GM13977 (cell line): ENCODE data around the gene SLC25A15.

Source experiments
- DNase-seq: peaks from one replicate; pipeline ENCODE4 v3.0.0; 2012; ENCODE audit warnings: low spot score
- in situ Hi-C: fragments of 300-500 bp; cut with MboI; formaldehyde crosslinking; loops from one replicate; pipeline ENCODE4 v1.12.0; 2022; ENCODE audit warnings: low sequenced_read_pairs, low pct_unique_long_range_greater_than_20kb, mixed read lengths, inconsistent platforms; ENCODE audit not compliant: unreplicated experiment
- TF ChIP-seq, protein P1 (sequence below): IDR thresholded peaks from 2 replicates; pipeline ENCODE4 v1.5.1; 2012; ENCODE audit warnings: mild to moderate bottlenecking, control low read depth; ENCODE audit not compliant: insufficient read depth; ENCODE audit errors: extremely low read depth, missing control alignments

SLC25A15 gene

DNA sequence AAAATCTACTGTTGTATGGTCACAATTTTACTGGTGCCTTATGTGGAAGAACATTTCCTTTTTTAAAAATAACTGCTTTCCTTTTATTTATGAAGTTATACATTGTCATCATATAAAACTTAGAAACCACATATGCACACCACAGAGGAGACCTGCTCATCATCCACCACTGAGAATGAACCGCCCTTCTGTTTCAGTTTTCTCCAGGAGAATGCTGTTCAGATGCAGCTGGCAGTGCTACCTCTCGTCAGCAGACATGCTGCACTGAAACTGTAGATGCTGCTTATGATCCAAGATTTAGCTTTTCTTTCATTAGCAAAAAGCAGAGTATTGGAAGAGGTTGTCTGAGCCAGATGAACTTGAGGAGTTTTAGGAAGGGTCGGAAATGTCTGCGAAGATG lies 10.1 kb downstream of the SLC25A15 start:
- in situ Hi-C loops, result no loop called here
- no peak for DNase-seq
- TF ChIP-seq, protein P1, sequence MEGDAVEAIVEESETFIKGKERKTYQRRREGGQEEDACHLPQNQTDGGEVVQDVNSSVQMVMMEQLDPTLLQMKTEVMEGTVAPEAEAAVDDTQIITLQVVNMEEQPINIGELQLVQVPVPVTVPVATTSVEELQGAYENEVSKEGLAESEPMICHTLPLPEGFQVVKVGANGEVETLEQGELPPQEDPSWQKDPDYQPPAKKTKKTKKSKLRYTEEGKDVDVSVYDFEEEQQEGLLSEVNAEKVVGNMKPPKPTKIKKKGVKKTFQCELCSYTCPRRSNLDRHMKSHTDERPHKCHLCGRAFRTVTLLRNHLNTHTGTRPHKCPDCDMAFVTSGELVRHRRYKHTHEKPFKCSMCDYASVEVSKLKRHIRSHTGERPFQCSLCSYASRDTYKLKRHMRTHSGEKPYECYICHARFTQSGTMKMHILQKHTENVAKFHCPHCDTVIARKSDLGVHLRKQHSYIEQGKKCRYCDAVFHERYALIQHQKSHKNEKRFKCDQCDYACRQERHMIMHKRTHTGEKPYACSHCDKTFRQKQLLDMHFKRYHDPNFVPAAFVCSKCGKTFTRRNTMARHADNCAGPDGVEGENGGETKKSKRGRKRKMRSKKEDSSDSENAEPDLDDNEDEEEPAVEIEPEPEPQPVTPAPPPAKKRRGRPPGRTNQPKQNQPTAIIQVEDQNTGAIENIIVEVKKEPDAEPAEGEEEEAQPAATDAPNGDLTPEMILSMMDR, result no peak

DNA sequence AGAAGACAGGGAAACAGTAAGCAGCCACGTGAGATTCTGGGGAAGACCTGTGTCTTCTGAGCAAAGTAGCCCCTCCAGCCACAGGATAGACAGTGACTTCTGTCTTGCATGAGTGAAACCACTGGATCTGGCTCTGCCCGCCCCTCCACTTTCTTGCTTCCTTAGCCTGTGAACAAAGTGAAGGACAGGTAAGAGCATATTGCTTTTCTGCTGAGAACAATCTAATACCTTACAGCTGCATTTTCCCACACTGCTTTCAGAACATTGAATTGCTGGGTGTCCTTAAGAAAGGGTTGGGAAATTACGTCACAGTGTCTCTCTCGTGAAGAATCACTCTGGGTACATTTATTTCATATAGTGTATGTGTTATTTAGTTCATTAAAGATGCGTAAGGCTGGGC lies 11.1 kb downstream of the SLC25A15 start:
- in situ Hi-C loops, result no loop called here
- DNase-seq, result no peak
- TF ChIP-seq, protein P1, result no peak

DNA sequence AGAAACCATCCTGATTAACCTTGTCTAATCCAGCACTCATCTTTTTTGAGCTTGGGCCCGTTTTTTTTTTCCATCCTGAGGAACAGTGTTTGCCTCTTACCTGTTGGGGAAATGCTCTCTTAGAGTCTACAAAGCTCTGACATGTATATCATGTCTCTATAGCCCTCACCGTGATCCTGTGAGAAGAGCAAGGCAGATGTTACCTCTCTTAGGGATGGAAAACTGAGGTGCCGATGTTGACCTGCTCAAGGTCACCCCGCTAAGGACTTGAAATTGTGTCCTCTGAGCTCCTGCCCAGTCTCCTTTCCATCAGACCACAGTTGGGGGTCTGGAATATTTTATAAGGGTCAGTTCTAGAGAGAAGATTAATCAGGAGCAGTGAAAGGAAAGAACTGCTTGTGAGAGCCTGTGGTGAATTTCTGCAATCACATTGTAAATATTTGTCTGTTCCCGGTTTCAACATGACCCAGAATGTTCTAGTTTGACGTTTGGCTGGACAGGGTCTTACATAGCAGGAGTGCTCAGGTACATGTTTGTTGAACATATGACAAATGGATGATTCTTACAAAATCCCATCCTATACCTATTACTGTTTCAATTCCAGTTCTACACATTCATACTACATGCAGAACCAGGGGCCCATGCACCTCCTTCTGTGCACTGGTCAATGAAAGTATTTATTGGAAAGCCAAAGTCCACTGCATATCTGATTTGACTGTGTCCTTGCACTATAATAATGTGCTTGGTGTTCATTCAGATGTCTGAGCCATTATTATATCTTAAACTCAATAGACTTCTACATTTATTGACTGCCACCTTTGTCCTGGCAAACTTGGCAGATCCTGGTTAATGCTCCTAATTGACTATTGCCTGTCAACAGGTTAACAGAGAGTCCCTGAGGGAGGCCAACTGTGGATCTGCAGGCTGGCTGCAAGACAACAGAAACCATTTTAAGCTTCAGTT lies 12.1 kb downstream of the SLC25A15 start:
- TF ChIP-seq, protein P1, result no peak
- DNase-seq, result no peak
- in situ Hi-C loops, result no loop called here

DNA sequence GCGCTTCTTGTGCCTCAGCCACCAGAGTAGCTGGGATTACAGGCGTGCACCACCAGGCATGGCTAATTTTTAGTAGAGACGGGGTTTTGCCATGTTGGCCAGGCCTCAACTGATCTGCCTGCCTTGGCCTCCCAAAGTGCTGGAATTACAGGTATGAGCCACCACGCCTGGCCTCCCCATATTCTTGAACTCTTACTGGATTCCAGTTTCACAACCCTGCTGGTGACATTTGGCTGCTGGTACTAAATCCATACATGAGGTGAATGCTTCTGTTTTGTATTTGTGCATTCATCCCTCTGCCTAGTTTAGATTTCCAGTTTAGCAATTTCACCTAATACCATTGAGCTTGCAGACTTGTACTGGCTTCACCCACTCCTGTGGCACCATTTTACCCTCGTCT lies 13.9 kb downstream of the SLC25A15 start:
- in situ Hi-C loops, result no loop called here
- no peak for DNase-seq
- TF ChIP-seq, protein P1, result no peak

DNA sequence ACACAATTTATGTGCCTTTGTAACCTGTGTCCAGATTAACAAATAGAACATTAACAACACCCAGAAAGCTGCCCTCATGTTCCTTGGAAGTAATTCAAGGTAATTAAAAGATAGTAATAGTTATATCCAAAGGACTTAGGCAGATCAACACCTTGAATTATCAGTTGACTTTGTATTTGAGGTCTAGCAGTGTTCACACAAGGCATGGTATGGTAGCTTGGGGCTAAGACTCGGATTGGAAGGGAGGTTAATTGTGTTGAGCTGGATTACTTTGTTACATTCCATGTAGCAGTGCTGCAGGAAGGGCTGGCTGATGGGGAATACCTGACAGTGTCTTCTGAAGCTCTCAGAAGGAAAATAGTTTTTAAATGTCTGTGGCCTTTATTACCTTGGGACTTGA lies 16.8 kb downstream of the SLC25A15 start:
- in situ Hi-C loops, result no loop called here
- no peak for DNase-seq
- TF ChIP-seq, protein P1, result no peak

DNA sequence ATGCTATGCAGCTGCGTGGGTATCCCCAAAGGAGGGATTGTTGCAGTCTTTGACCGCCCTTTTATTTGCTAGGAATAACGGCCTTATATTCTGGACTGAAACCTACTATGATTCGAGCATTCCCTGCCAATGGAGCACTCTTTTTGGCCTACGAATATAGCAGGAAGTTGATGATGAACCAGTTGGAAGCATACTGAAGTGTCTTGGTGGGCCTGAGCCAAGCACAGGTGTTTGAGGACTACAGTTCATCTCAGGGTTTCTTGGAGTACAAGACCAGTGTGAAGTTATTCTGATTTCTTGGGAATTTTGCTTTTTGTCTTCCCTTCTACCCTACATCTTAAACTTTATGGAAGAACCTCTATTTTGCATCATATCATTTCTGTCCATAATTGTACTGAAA lies 20.1 kb downstream of the SLC25A15 start:
- in situ Hi-C loops, result no loop called here
- TF ChIP-seq, protein P1, result no peak
- no peak for DNase-seq
